ENCODE measurements around the gene C20orf141.

C20orf141 gene

DNA sequence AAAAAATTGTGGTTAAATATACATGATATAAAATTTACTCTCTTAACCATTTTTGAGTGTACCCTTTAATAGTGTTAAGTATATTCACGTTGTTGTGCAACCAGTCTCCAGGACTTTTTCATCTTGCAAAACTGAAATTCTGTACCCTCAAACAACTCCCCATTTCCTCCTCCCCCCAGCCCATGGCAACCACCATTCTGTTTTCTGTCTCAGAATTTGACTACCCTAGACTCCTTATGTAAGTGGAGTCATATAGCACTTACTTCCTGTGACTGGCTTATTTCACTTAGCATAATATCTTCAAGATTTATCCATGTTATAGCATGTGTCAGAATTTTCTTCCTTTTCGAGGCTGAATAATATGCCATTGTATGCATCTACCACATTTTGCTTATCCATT is 30.8 kb downstream of the C20orf141 start:
- Histone ChIP-seq H3K9me3 (ENCODE audit: control insufficient read depth, low read length) (no peaks in the 10 kb centered on the region), H3K9ac (ENCODE audit: low read length) (no peak overlapping the region), H3K36me3 (ENCODE audit: control insufficient read depth, insufficient read depth, low read length) (no peaks in the 10 kb centered on the region), H3K4me3 (ENCODE audit: low read length) (no peak overlapping the region), H3K4me1 (ENCODE audit: control insufficient read depth, insufficient read depth, low read length) (peaks cover 8% of the 10 kb centered on the region), H3K27me3 (ENCODE audit: control insufficient read depth, insufficient read depth, low read length) (no peaks in the 10 kb centered on the region)

DNA sequence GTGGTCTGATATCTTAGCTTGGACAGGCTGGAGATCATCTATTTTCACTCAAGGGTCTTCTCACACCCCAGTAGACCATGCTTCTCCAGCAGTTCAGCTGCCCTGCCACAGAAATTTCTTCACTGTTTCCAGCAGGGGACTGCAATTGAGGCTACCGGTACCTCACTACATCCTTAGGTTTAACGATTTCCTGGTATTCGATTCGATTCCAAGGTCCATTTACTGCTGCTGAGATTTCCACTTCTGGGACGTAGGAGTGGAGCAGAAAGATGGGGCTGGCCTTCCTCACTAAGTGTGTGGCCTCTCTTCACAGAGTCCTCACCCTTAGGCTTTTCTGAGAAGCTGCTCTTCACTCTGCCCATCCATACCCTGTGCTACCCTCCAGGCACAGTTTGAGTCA is 31.9 kb downstream of the C20orf141 start:
- no peaks in the 10 kb centered on the region for H3K9me3 ChIP-seq (ENCODE audit: control insufficient read depth, low read length)
- no peaks in the 10 kb centered on the region for H3K27me3 ChIP-seq (ENCODE audit: control insufficient read depth, insufficient read depth, low read length)
- peaks cover under 1% of the 10 kb centered on the region for H3K4me1 ChIP-seq (ENCODE audit: control insufficient read depth, insufficient read depth, low read length)
- no peak overlapping the region for H3K9ac ChIP-seq (ENCODE audit: low read length)
- H3K36me3 ChIP-seq (ENCODE audit: control insufficient read depth, insufficient read depth, low read length), result no peaks in the 10 kb centered on the region
- no peak overlapping the region for H3K4me3 ChIP-seq (ENCODE audit: low read length)

DNA sequence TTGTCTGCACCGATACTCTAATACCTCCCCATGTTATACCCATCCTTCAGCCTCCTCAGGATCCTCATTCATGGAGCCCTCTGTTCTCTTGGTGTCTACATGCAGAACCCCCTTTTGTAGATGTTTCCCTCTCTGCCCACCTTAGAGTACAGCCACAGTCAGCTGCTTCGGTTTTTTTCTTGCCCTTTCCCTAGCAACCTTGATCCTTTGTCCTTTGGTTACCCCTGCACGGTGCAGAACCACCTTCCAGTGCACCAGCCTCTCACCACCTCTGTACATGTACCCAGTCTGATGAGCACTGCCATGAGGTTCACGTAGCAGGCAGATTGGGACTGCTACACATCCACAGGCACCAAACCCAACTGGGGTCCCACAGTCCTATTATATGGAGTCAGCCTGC is 33.0 kb downstream of the C20orf141 start:
- Histone ChIP-seq H3K4me3 (ENCODE audit: low read length) (no peak overlapping the region), H3K9me3 (ENCODE audit: control insufficient read depth, low read length) (no peaks in the 10 kb centered on the region), H3K4me1 (ENCODE audit: control insufficient read depth, insufficient read depth, low read length) (no peaks in the 10 kb centered on the region), H3K27me3 (ENCODE audit: control insufficient read depth, insufficient read depth, low read length) (no peaks in the 10 kb centered on the region), H3K36me3 (ENCODE audit: control insufficient read depth, insufficient read depth, low read length) (no peaks in the 10 kb centered on the region), H3K9ac (ENCODE audit: low read length) (no peak overlapping the region)

DNA sequence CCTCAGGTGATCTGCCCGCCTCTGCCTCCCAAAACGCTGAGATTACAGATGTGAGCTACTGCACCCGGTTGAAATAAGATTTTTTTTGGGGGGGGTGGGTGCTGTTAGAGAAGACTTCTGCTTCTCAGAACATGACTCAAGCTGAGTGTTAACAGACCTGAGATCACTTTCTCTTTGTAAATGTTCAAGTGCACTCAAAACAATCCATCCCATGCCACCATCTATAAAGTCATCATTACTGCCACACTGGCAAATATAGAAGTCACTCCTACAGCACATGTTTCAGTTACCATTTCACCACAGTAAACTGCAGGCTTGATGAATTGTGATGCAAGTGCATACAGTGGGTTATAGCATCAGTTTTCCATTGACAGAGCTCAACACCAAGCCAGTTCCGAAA is 34.7 kb downstream of the C20orf141 start:
- no peak overlapping the region for H3K4me3 ChIP-seq (ENCODE audit: low read length)
- no peak overlapping the region for H3K9ac ChIP-seq (ENCODE audit: low read length)
- H3K27me3 ChIP-seq (ENCODE audit: control insufficient read depth, insufficient read depth, low read length), result no peaks in the 10 kb centered on the region
- H3K36me3 ChIP-seq (ENCODE audit: control insufficient read depth, insufficient read depth, low read length), result no peaks in the 10 kb centered on the region
- H3K9me3 ChIP-seq (ENCODE audit: control insufficient read depth, low read length), result no peaks in the 10 kb centered on the region
- no peaks in the 10 kb centered on the region for H3K4me1 ChIP-seq (ENCODE audit: control insufficient read depth, insufficient read depth, low read length)

DNA sequence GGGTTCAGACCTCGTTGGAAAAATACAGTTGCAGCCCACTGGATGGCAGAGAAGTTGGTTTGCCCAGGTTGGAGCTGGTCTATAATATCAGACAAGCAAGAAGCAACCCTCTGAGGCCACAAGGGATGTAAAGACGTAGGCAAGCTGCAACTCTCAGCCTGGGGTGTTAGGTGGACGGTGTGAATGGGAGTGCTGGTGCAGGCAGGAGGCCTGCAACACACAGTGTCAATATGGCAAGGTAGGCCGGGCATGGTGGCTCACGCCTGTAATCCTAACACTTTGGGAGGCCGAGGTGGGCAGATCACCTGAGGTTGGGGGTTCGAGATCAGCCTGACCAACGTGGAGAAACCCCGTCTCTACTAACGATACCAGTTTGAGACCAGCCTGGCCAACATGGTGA is 36.3 kb downstream of the C20orf141 start:
- Histone ChIP-seq H3K4me1 (ENCODE audit: control insufficient read depth, insufficient read depth, low read length) (no peaks in the 10 kb centered on the region), H3K36me3 (ENCODE audit: control insufficient read depth, insufficient read depth, low read length) (no peaks in the 10 kb centered on the region), H3K27me3 (ENCODE audit: control insufficient read depth, insufficient read depth, low read length) (no peaks in the 10 kb centered on the region), H3K4me3 (ENCODE audit: low read length) (no peak overlapping the region), H3K9me3 (ENCODE audit: control insufficient read depth, low read length) (no peaks in the 10 kb centered on the region), H3K9ac (ENCODE audit: low read length) (no peak overlapping the region)

DNA sequence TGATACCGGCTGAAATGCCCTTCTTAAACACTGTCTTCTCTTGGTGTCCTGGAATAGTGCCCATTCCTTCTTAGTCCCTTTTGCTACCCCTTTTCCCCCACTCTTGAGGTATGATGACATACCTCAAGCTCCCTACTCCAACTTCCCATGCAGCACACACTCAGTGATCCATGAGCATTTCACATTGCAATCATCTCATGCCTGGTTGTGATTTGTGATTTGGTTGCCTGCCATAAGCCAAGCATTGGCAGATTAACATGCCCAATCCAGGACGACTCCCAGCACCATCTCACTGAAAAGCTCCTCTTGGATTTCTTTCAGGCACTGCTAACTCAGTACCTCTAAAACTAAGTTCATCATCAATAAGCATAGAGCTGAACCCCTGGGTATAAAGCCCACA is 43.8 kb downstream of the C20orf141 start:
- peaks cover 7% of the 10 kb centered on the region for H3K36me3 ChIP-seq (ENCODE audit: control insufficient read depth, insufficient read depth, low read length)
- no peaks in the 10 kb centered on the region for H3K27me3 ChIP-seq (ENCODE audit: control insufficient read depth, insufficient read depth, low read length)
- H3K4me1 ChIP-seq (ENCODE audit: control insufficient read depth, insufficient read depth, low read length), result no peaks in the 10 kb centered on the region
- H3K9me3 ChIP-seq (ENCODE audit: control insufficient read depth, low read length), result no peaks in the 10 kb centered on the region
- H3K9ac ChIP-seq (ENCODE audit: low read length), result no peak overlapping the region
- H3K4me3 ChIP-seq (ENCODE audit: low read length), result no peak overlapping the region

DNA sequence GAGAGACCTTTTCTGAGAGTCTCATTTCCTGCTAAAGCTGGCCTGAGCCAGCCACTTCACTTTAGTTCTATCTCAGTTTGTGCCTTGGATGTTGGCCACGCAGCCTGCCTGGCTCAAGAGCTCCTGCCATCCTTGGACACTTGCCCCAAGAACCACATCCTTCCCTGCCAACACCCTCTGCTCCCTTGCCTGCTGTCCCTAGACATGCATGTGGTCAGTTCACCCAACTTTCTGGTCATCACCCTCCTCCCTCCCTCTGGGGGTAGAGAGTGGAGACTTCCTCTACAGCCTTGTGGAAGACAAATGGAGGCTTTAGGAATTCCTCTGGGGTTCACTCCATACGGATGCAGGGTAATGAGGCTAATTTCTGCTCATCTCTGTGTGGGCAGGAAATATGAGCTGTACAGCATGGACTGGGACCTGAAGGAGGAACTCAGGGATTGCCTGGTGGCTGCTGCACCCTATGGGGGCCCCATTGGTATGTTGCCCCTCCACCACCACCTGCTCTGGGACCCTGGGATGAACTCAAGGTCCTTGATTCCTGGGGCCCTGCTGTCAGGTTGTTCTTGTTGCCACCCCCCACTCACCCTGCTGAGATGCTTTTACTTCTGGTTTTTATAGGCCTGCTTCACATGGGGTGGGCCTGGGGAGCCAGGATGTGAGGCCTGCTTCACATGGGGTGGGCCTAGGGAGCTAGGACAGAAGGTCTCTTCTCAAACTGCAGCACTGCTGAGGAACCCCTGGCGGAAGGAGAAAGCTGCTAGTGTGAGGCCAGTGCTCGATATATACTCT is 44.7 kb downstream of the C20orf141 start:
- H3K4me3 ChIP-seq (ENCODE audit: low read length), result no peak overlapping the region
- H3K9ac ChIP-seq (ENCODE audit: low read length), result no peak overlapping the region
- peaks cover 7% of the 10 kb centered on the region for H3K36me3 ChIP-seq (ENCODE audit: control insufficient read depth, insufficient read depth, low read length)
- no peaks in the 10 kb centered on the region for H3K27me3 ChIP-seq (ENCODE audit: control insufficient read depth, insufficient read depth, low read length)
- no peaks in the 10 kb centered on the region for H3K9me3 ChIP-seq (ENCODE audit: control insufficient read depth, low read length)
- H3K4me1 ChIP-seq (ENCODE audit: control insufficient read depth, insufficient read depth, low read length), result no peaks in the 10 kb centered on the region

DNA sequence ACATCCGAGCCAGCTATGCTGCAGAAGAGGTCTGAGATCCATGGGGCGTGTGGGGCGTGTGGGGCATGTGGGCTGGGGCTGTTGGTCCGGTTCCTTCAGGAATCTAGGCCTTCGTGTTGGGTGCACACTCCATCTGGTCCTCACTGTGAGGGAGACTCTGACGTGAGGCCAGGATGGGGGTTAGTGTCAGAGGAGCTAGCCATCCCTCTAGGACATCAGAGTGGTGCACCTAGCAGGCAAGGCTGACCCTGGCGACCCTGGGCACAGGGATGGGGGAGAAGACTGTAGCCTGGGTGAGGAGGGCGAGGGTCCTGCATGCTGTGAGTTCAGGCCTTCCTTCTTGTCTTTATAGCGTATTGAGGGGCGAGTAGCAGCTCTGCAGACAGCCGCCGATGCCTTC is 49.8 kb downstream of the C20orf141 start:
- no peaks in the 10 kb centered on the region for H3K27me3 ChIP-seq (ENCODE audit: control insufficient read depth, insufficient read depth, low read length)
- no peaks in the 10 kb centered on the region for H3K4me1 ChIP-seq (ENCODE audit: control insufficient read depth, insufficient read depth, low read length)
- no peaks in the 10 kb centered on the region for H3K9me3 ChIP-seq (ENCODE audit: control insufficient read depth, low read length)
- peaks cover 13% of the 10 kb centered on the region for H3K36me3 ChIP-seq (ENCODE audit: control insufficient read depth, insufficient read depth, low read length)
- no peak overlapping the region for H3K4me3 ChIP-seq (ENCODE audit: low read length)
- H3K9ac ChIP-seq (ENCODE audit: low read length), result no peak overlapping the region

DNA sequence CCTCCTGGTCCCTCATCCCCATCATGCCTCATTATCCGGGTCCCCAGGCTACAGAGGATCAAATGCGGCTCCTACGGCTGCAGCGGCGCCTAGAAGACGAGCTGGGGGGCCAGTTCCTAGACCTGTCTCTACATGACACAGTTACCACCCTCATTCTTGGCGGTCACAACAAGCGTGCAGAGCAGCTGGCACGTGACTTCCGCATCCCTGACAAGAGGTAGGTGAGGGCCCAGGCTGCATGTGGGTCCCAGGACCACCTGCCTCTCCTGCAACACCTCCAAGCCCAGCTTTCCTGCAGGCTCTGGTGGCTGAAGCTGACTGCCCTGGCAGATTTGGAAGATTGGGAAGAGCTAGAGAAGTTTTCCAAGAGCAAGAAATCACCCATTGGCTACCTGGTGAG is 50.3 kb downstream of the C20orf141 start:
- Histone ChIP-seq H3K9me3 (ENCODE audit: control insufficient read depth, low read length) (no peaks in the 10 kb centered on the region), H3K9ac (ENCODE audit: low read length) (no peak overlapping the region), H3K36me3 (ENCODE audit: control insufficient read depth, insufficient read depth, low read length) (peaks cover 13% of the 10 kb centered on the region), H3K27me3 (ENCODE audit: control insufficient read depth, insufficient read depth, low read length) (no peaks in the 10 kb centered on the region), H3K4me1 (ENCODE audit: control insufficient read depth, insufficient read depth, low read length) (no peaks in the 10 kb centered on the region), H3K4me3 (ENCODE audit: low read length) (no peak overlapping the region)
